ENCODE data around the gene TEKT3.

Gene TEKT3

DNA sequence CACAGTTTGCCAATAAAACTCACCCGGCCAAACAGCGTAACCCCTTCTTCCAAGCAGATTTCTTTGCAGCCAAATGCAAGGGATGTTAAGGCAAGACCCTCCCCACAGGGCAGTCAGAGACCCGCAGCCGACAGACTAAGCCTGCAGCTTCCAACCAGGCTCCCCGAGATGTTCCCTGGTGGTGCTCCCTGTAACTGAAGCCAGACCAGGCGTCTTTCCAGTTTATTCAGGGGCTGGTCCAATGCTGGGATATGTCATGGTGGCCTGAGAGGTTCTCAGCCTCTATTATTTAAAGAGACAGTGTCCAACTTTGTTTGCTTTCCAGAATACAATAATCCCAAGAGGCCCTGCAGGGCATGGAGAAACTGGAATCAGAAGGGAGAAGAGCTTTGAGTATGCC, 76.3 kb downstream of the TEKT3 start, which contains the start of gene PMP22:
PMP22 (minus strand) TSS at position 196 of the 400 bp plus-strand sequence. CDS start 4,599 bp downstream, outside the sequence.
- TF ChIP-seq, protein P1, sequence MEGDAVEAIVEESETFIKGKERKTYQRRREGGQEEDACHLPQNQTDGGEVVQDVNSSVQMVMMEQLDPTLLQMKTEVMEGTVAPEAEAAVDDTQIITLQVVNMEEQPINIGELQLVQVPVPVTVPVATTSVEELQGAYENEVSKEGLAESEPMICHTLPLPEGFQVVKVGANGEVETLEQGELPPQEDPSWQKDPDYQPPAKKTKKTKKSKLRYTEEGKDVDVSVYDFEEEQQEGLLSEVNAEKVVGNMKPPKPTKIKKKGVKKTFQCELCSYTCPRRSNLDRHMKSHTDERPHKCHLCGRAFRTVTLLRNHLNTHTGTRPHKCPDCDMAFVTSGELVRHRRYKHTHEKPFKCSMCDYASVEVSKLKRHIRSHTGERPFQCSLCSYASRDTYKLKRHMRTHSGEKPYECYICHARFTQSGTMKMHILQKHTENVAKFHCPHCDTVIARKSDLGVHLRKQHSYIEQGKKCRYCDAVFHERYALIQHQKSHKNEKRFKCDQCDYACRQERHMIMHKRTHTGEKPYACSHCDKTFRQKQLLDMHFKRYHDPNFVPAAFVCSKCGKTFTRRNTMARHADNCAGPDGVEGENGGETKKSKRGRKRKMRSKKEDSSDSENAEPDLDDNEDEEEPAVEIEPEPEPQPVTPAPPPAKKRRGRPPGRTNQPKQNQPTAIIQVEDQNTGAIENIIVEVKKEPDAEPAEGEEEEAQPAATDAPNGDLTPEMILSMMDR (IDR thresholded peaks at IDR 0.05; ENCODE audit: borderline replicate concordance, insufficient read depth, low read depth, low read length): no peak
- H3K4me3 ChIP-seq (ENCODE audit: low read depth, low read length): no peak within 1 kb of the TSS

DNA sequence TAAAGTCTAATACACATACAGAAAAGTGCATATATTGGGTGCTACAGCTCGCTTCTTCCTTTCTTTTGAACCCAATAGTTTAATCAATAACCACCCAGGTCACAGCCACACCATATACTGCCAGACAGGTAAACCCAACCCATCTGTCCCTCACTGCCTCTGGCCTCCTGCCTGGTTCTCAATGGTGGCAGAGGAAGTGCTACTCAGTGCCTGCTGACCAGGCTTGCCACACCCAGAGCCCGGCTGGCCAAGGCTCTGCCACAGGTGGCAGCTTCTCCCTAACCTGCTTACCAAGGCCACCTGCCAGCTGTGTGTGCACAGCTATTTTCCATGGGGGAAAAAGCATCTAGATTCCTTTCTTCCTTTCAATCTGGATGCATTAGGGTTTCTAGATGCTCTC, 76.9 kb downstream of the TEKT3 start:
- TF ChIP-seq, protein P1 (IDR thresholded peaks at IDR 0.05; ENCODE audit: borderline replicate concordance, insufficient read depth, low read depth, low read length): no peak
- no peak overlapping the region for H3K4me3 ChIP-seq (ENCODE audit: low read depth, low read length)

DNA sequence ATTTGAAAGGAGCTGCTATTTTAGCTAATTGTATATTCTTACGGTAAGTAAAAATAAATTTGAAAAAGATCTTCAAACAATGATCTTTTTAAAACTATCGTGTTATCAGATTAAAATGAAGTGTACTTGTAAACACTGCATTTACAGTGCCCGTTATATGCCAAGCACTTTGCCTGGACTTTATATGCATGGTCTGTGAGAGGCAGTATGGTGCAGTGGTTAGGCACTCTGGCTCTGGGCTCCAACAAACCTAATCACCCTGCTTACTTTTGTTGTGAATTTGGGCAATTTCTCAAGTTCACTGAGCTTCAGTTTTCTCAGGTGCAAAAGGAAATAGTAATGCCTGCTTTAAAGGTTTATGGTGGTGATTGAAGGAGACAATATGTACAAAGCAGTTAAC, 77.7 kb downstream of the TEKT3 start:
- TF ChIP-seq, protein P1 (IDR thresholded peaks at IDR 0.05; ENCODE audit: borderline replicate concordance, insufficient read depth, low read depth, low read length): no peak
- no peak overlapping the region for H3K4me3 ChIP-seq (ENCODE audit: low read depth, low read length)

DNA sequence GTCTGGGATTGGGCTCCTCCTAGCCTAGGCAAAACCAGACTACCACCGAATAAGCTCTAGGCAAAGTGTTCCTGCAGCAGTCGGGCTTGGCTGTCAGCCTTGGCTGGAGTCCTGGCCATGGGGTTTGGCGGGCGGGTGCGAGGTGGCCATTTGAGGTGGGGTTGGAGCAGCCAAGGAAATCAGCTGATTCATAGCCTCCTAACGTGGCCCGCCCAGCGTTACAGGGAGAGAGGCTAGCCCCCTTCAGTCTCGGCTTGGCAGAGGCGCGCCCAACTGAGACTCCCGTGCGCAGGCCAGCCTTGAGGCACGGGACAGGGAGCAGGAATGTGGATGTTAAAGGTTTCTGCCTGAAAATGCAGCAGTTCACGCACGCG, 78.2 kb downstream of the TEKT3 start:
- no peak overlapping the region for H3K4me3 ChIP-seq (ENCODE audit: low read depth, low read length)
- TF ChIP-seq, protein P1 (IDR thresholded peaks at IDR 0.05; ENCODE audit: borderline replicate concordance, insufficient read depth, low read depth, low read length): no peak

GRCh38 chr17:15262291-15263205, 78.8 kb downstream of the TEKT3 start:
- TF ChIP-seq, protein P1 (IDR thresholded peaks at IDR 0.05; ENCODE audit: borderline replicate concordance, insufficient read depth, low read depth, low read length): no peak
- H3K4me3 ChIP-seq (ENCODE audit: low read depth, low read length): no peak overlapping the region

GRCh38 chr17:15261802-15262290, 79.6 kb downstream of the TEKT3 start:
- TF ChIP-seq, protein P1 (IDR thresholded peaks at IDR 0.05; ENCODE audit: borderline replicate concordance, insufficient read depth, low read depth, low read length): no peak
- no peak overlapping the region for H3K4me3 ChIP-seq (ENCODE audit: low read depth, low read length)
